ENCODE data around the gene SRGN. TPM values are rescaled to one million over a fixed set of nuclear protein-coding genes. Genes with fewer than 3 reads are reported as not detected.
"Not testable (repeated sequence)": the region's sequence is repeated elsewhere in the genome, so short reads cannot be mapped to it uniquely, and the experiment has no call there.

SRGN gene
- total RNA-seq, 1 experiment from 2014 or later: not detected

GRCh38 chr10:69130251-69130650 is 42.3 kb downstream of the SRGN start:
- Mint-ChIP-seq H3K4me3 (ENCODE audit: unreplicated experiment) (no peak overlapping the region), H3K27ac (ENCODE audit: unreplicated experiment) (no peak overlapping the region), H3K27me3 (ENCODE audit: insufficient read depth, unreplicated experiment) (no peaks in the 10 kb centered on the region), H3K4me1 (ENCODE audit: low read depth, unreplicated experiment) (no peaks in the 10 kb centered on the region), H3K9me3 (ENCODE audit: unreplicated experiment) (no peaks in the 10 kb centered on the region), H3K36me3 (ENCODE audit: insufficient read depth, unreplicated experiment) (peaks cover 22% of the 10 kb centered on the region)
- ChIA-PET POLR2A (no interaction called here), CTCF (interaction anchor here (0.9 kb wide), 1 partner anchor 19 kb away, joined by 3 read pairs; no protein-coding TSS in a partner anchor)
- peaks cover 2% of the 10 kb centered on the region; the same call in 1 of the 2 replicates for H3K36me3 ChIP-seq (ENCODE audit: control insufficient read depth, insufficient read depth, low read length)
- no peak overlapping the region for H3K4me3 ChIP-seq (ENCODE audit: low read depth, low read length)
- DNase-seq: no peak
- BruUV-seq (replicated peaks): no TSS peak
- no peaks in the 10 kb centered on the region for H3K9me3 ChIP-seq
- peaks cover 4% of the 10 kb centered on the region; the same call in 1 of the 2 replicates for H3K4me1 ChIP-seq
- H3K27me3 ChIP-seq (replicated peaks; ENCODE audit: control insufficient read depth, insufficient read depth, low read length): no peaks in the 10 kb centered on the region
- TF ChIP-seq CTCF (IDR thresholded peaks at IDR 0.05; ENCODE audit: insufficient read depth in 1 of 2, low read depth in 1 of 2, low read length in 1 of 2, severe bottlenecking in 1 of 2, unreplicated experiment in 1 of 2): no peak
- intact Hi-C loops (cut with micrococcal nuclease; ENCODE audit: unreplicated experiment): no loop called here

GRCh38 chr10:69139961-69140360 is 52.1 kb downstream of the SRGN start:
- CTCF ChIA-PET: no interaction called here
- H3K4me3 ChIP-seq (ENCODE audit: low read depth, low read length): no peak overlapping the region
- no peak for TF ChIP-seq CTCF (IDR thresholded peaks at IDR 0.05; ENCODE audit: insufficient read depth in 1 of 2, low read depth in 1 of 2, low read length in 1 of 2, severe bottlenecking in 1 of 2, unreplicated experiment in 1 of 2)

GRCh38 chr10:69141304-69141703 is 53.4 kb downstream of the SRGN start:
- no peak overlapping the region for H3K27ac Mint-ChIP-seq (ENCODE audit: unreplicated experiment)
- Histone ChIP-seq H3K36me3 (ENCODE audit: control insufficient read depth, insufficient read depth, low read length) (peaks cover 3% of the 10 kb centered on the region; the same call in 1 of the 2 replicates), H3K4me3 (ENCODE audit: low read depth, low read length) (no peak overlapping the region), H3K27me3 (replicated peaks; ENCODE audit: control insufficient read depth, insufficient read depth, low read length) (no peaks in the 10 kb centered on the region), H3K4me1 (no peaks in the 10 kb centered on the region), H3K9me3 (no peaks in the 10 kb centered on the region)
- peak in 1 of 2 experiments; percentile 32 for TF ChIP-seq CTCF (IDR thresholded peaks at IDR 0.05; ENCODE audit: insufficient read depth in 1 of 2, low read depth in 1 of 2, low read length in 1 of 2, severe bottlenecking in 1 of 2, unreplicated experiment in 1 of 2)
- H3K36me3 Mint-ChIP-seq (ENCODE audit: insufficient read depth, unreplicated experiment): peaks cover 26% of the 10 kb centered on the region
- H3K27me3 Mint-ChIP-seq (ENCODE audit: insufficient read depth, unreplicated experiment): no peaks in the 10 kb centered on the region
- ChIA-PET POLR2A (interaction anchor here (0.5 kb wide), 1 partner anchor 42 kb away, joined by 5 read pairs; no protein-coding TSS in a partner anchor), CTCF (no interaction called here)
- intact Hi-C loops (cut with micrococcal nuclease; ENCODE audit: unreplicated experiment): no loop called here
- no peaks in the 10 kb centered on the region for H3K9me3 Mint-ChIP-seq (ENCODE audit: unreplicated experiment)
- DNase-seq: no peak
- BruUV-seq (replicated peaks): no TSS peak
- H3K4me3 Mint-ChIP-seq (ENCODE audit: unreplicated experiment): no peak overlapping the region
- no peaks in the 10 kb centered on the region for H3K4me1 Mint-ChIP-seq (ENCODE audit: low read depth, unreplicated experiment)

More at GRCh38 chr10:69139961-69140360, 52.1 kb downstream of the SRGN start:
- BruUV-seq (replicated peaks): no TSS peak
- H3K27me3 Mint-ChIP-seq (ENCODE audit: insufficient read depth, unreplicated experiment): no peaks in the 10 kb centered on the region
- no peaks in the 10 kb centered on the region for H3K4me1 Mint-ChIP-seq (ENCODE audit: low read depth, unreplicated experiment)
- Histone ChIP-seq H3K27me3 (replicated peaks; ENCODE audit: control insufficient read depth, insufficient read depth, low read length) (no peaks in the 10 kb centered on the region), H3K36me3 (ENCODE audit: control insufficient read depth, insufficient read depth, low read length) (peaks cover 4% of the 10 kb centered on the region), H3K4me1 (no peaks in the 10 kb centered on the region), H3K9me3 (no peaks in the 10 kb centered on the region)
- no peak for DNase-seq
- intact Hi-C loops (cut with micrococcal nuclease; ENCODE audit: unreplicated experiment): no loop called here
- H3K4me3 Mint-ChIP-seq (ENCODE audit: unreplicated experiment): no peak overlapping the region
- POLR2A ChIA-PET: no interaction called here
- H3K27ac Mint-ChIP-seq (ENCODE audit: unreplicated experiment): no peak overlapping the region
- no peaks in the 10 kb centered on the region for H3K9me3 Mint-ChIP-seq (ENCODE audit: unreplicated experiment)
- peaks cover 33% of the 10 kb centered on the region for H3K36me3 Mint-ChIP-seq (ENCODE audit: insufficient read depth, unreplicated experiment)

GRCh38 chr10:69142074-69142473 is 54.2 kb downstream of the SRGN start:
- H3K4me3 Mint-ChIP-seq (ENCODE audit: unreplicated experiment); H3K4me3 ChIP-seq (ENCODE audit: low read depth, low read length); H3K27ac Mint-ChIP-seq (ENCODE audit: unreplicated experiment); H3K4me1 ChIP-seq; H3K9me3 Mint-ChIP-seq (ENCODE audit: unreplicated experiment); POLR2A ChIA-PET; intact Hi-C loops (cut with micrococcal nuclease; ENCODE audit: unreplicated experiment); H3K27me3 ChIP-seq (replicated peaks; ENCODE audit: control insufficient read depth, insufficient read depth, low read length); H3K36me3 ChIP-seq (ENCODE audit: control insufficient read depth, insufficient read depth, low read length); H3K27me3 Mint-ChIP-seq (ENCODE audit: insufficient read depth, unreplicated experiment); H3K4me1 Mint-ChIP-seq (ENCODE audit: low read depth, unreplicated experiment); DNase-seq; H3K9me3 ChIP-seq; BruUV-seq (replicated peaks): not testable (repeated sequence)
- H3K36me3 Mint-ChIP-seq (ENCODE audit: insufficient read depth, unreplicated experiment): peaks cover 19% of the 10 kb centered on the region
- CTCF ChIA-PET: interaction anchor here (0.7 kb wide), 1 partner anchor 194 kb away, joined by 4 read pairs; no protein-coding TSS in a partner anchor

Data from Caco-2 (cell line).